Measurements from ENCODE around the gene CMTM4. TPM values are rescaled to one million over a fixed set of nuclear protein-coding genes. Genes with fewer than 3 reads are reported as not detected.

CMTM4 gene
- total RNA-seq, 4 donors from 2014 or later: 24.0 to 55.1 (median 36.4) TPM

DNA sequence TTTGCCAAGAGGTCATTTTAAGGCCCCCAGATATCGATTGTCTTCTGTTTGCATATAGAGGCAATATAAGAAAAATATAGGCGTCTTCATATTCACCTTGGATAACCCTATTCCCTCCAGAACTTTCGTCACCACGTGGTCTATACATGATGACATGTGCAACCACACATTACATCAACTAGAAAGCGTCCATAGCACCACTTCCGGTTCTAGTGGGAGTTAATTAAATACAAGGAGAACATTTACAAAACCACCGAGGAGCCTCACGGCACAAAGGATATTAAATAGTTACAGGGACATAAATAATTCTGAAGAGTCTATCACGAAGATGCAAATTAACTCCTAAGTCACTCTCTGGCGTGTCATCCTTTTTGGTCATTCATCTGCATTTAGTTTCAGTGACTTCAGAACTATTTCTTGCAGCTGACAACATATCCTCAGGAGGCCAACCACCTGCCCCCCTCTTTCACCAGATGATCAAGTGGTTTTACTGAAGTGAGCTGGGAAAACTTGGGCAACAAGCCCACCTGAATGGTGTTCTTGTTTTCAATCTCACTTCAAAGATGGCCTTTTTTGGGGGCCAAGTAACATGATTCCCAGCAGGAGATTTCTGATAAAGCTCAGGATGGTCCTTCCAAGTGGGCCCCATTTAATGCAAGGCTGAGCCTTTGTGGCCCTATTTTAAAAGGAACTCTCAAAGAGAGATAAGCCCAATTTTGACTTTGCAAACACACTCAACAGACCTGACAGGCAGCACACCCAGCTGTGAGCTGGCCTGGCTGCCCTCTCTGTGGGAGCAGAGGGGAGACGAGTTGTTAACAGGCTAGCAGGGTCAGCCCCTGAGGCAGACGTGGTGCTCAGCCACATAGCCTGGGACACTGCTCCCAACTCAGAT lies 76.8 kb downstream of the CMTM4 start:
- H3K9me3 ChIP-seq: no peaks in the 10 kb centered on the region
- peaks cover 12% of the 10 kb centered on the region for H3K36me3 ChIP-seq
- H3K4me3 ChIP-seq: no peak overlapping the region
- no peaks in the 10 kb centered on the region for H3K27me3 ChIP-seq
- 65% methylated on average over 12 of the region's 12 CpGs for WGBS
- peak overlapping the region; percentile 68 for H3K27ac ChIP-seq
- TF ChIP-seq POLR2AphosphoS5 (IDR thresholded peaks at IDR 0.05) (no peak), EP300 (IDR thresholded peaks at IDR 0.05) (no peak), POLR2A (IDR thresholded peaks at IDR 0.05) (no peak)
- TF ChIP-seq, protein P1, sequence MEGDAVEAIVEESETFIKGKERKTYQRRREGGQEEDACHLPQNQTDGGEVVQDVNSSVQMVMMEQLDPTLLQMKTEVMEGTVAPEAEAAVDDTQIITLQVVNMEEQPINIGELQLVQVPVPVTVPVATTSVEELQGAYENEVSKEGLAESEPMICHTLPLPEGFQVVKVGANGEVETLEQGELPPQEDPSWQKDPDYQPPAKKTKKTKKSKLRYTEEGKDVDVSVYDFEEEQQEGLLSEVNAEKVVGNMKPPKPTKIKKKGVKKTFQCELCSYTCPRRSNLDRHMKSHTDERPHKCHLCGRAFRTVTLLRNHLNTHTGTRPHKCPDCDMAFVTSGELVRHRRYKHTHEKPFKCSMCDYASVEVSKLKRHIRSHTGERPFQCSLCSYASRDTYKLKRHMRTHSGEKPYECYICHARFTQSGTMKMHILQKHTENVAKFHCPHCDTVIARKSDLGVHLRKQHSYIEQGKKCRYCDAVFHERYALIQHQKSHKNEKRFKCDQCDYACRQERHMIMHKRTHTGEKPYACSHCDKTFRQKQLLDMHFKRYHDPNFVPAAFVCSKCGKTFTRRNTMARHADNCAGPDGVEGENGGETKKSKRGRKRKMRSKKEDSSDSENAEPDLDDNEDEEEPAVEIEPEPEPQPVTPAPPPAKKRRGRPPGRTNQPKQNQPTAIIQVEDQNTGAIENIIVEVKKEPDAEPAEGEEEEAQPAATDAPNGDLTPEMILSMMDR (IDR thresholded peaks at IDR 0.05): no peak
- peaks cover 21% of the 10 kb centered on the region for H3K4me1 ChIP-seq
- no peak for DNase-seq (ENCODE audit: low spot score in 2 of 2)

DNA sequence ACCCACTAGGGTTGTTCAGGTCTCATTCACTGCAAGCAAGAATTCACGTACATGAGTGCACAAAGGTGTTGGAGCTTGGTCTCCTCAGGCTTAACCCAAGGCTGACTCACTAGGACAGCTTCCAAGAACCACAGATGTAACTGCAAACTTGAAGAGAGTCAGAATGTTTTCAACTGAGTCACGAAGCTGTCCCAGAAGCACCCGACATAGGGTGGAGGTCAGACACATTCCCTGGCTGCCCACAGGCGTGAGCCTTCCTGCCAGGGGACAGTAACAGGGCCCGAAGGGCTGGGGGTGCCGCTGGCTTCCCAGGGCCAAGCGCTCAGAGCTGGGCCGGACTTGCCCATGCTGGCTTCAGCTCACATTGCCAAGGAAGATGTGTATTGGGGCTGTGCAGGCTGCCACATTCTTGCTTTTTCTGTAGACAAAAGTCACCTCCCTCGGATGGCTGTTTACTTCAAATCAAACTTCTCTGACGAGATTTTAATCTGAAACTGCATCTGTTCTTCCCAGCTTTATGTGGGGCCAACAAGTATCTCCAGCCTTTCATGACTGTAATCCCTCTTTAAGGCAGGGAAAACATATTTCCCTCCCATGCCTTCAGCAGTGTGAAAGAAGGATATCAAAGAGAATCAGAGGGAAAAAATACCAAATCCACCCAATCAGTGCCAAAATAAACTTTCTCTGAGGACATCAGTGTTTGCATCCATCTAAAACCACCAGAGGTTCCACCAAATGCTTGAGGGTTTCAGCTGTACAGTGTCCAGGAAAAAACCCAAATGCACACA lies 77.8 kb downstream of the CMTM4 start:
- TF ChIP-seq POLR2AphosphoS5 (IDR thresholded peaks at IDR 0.05): no peak
- TF ChIP-seq POLR2A (IDR thresholded peaks at IDR 0.05): no peak
- TF ChIP-seq EP300 (IDR thresholded peaks at IDR 0.05): no peak
- TF ChIP-seq, protein P1 (IDR thresholded peaks at IDR 0.05): no peak
- Histone ChIP-seq H3K27me3 (no peaks in the 10 kb centered on the region), H3K4me1 (peaks cover 21% of the 10 kb centered on the region), H3K9me3 (no peaks in the 10 kb centered on the region), H3K27ac (peak overlapping the region; percentile 68), H3K36me3 (peaks cover 21% of the 10 kb centered on the region), H3K4me3 (no peak overlapping the region)
- 24% methylated on average over 7 of the region's 10 CpGs for WGBS
- no peak for DNase-seq (ENCODE audit: low spot score in 2 of 2)

DNA sequence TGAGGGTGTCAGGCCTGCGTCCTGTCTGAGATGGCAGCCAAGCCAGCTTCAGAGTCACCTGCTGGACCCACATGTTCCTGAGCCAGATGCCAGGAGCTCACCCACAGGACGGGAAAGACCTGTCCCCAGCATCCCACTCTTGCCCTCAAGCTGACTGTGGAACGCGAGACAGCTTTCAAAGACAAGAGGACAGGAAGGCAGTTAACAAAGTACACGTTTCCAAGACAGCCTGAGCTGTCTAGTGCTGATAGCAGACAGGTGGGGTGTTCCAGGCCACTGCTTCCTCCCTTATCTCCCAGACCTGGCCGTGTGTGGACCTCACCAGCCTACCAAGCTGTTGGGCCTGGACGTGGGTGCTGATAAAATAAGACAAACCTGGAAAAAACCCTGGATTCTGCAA lies 78.8 kb downstream of the CMTM4 start:
- H3K27ac ChIP-seq: peak overlapping the region; percentile 68

DNA sequence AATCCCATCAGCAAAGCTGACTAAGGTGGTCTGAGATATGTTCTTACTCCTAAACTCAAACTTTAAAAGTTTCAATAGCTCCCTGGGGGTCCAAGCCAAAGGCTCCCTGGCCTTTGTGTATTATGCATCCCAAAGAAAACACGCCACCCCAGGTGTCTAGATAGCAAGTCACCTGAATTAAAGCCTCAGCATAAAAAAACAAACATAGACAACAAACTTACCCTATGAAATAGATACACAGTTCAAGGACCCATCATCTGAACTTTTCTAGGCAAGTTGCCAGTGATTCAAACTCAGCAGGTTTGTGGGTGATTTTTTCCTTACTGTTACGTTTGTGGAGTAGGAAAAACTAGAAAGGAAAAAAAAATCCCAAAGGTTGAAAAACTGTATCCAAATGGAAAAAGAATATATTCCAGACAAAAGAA lies 79.5 kb downstream of the CMTM4 start:
- TF ChIP-seq EP300 (IDR thresholded peaks at IDR 0.05) (no peak), POLR2A (IDR thresholded peaks at IDR 0.05) (no peak), POLR2AphosphoS5 (IDR thresholded peaks at IDR 0.05) (no peak)
- TF ChIP-seq, protein P1 (IDR thresholded peaks at IDR 0.05): no peak
- no peaks in the 10 kb centered on the region for H3K9me3 ChIP-seq
- H3K36me3 ChIP-seq: peaks cover 34% of the 10 kb centered on the region
- no peak overlapping the region for H3K27ac ChIP-seq
- H3K4me3 ChIP-seq: no peak overlapping the region
- no peak for DNase-seq (ENCODE audit: low spot score in 2 of 2)
- 86% methylated on average over 2 of the region's 2 CpGs for WGBS
- peaks cover 21% of the 10 kb centered on the region for H3K4me1 ChIP-seq
- H3K27me3 ChIP-seq: no peaks in the 10 kb centered on the region

More for the DNA sequence above, 78.8 kb downstream of the CMTM4 start:
- no peak for DNase-seq (ENCODE audit: low spot score in 2 of 2)
- TF ChIP-seq, protein P1 (IDR thresholded peaks at IDR 0.05): no peak
- TF ChIP-seq POLR2A (IDR thresholded peaks at IDR 0.05): no peak
- no peak for TF ChIP-seq POLR2AphosphoS5 (IDR thresholded peaks at IDR 0.05)
- TF ChIP-seq EP300 (IDR thresholded peaks at IDR 0.05): no peak
- 53% methylated on average over 7 of the region's 7 CpGs for WGBS
- H3K9me3 ChIP-seq: no peaks in the 10 kb centered on the region
- peaks cover 27% of the 10 kb centered on the region for H3K36me3 ChIP-seq
- H3K4me3 ChIP-seq: no peak overlapping the region
- H3K4me1 ChIP-seq: peaks cover 21% of the 10 kb centered on the region
- no peaks in the 10 kb centered on the region for H3K27me3 ChIP-seq

DNA sequence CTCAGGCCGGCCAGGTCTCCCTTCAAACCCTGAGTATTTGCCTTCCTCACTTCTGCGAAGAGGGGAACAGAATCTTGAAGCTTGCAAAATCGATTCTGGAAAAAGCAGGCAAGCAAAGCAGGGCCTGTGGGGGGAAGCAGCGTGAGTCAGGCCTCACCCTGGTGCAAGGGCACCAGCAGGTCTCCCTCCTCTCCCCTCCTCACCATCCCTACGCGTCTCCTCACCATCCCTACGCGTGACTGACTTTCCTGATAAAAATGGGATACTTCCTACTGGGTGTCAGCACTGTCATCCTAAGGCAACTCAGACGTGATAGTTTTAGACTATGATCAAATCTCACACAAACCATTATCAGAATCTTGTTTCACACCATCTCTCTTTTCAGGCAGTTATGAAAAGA lies 80.0 kb downstream of the CMTM4 start:
- Histone ChIP-seq H3K9me3 (no peaks in the 10 kb centered on the region), H3K4me1 (peaks cover 21% of the 10 kb centered on the region), H3K27me3 (no peaks in the 10 kb centered on the region), H3K27ac (no peak overlapping the region), H3K4me3 (no peak overlapping the region), H3K36me3 (peaks cover 39% of the 10 kb centered on the region)
- DNase-seq (ENCODE audit: low spot score in 2 of 2): no peak
- TF ChIP-seq, protein P1 (IDR thresholded peaks at IDR 0.05): no peak
- TF ChIP-seq EP300 (IDR thresholded peaks at IDR 0.05) (no peak), POLR2A (IDR thresholded peaks at IDR 0.05) (no peak), POLR2AphosphoS5 (IDR thresholded peaks at IDR 0.05) (no peak)
- WGBS: 84% methylated on average over 9 of the region's 9 CpGs

Measured in suprapubic skin (tissue), 4 donors.